GM19324 (cell line): Measurements from ENCODE around the gene ROR2.

Source experiments
- ATAC-seq: cut with Tn5 transposase; IDR thresholded peaks from one replicate; pipeline ENCODE4 v1.9.1; 2021; ENCODE audit warnings: mild to moderate bottlenecking, moderate library complexity; ENCODE audit not compliant: unreplicated experiment, low FRiP score

ROR2 gene

DNA sequence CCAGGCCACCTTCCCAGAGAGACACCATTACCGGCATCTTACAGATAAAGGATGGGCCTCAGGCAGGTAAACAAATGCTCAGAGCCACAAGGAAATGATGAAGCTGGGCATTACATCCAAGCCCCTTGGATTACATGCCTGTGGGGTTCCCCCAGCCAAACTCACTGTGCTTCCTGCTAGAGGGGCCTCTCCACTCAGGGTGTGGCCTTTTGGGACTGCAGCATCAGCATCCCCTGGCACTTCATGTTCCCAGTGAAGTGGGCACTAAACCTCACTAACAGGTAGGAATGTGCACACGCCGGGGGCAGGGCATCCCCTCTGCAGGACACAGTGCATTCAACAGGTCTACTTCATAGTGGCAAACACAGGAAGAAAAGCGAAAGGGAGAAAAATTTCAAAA is 125.9 kb downstream of the ROR2 start:
- ATAC-seq, result no peak

DNA sequence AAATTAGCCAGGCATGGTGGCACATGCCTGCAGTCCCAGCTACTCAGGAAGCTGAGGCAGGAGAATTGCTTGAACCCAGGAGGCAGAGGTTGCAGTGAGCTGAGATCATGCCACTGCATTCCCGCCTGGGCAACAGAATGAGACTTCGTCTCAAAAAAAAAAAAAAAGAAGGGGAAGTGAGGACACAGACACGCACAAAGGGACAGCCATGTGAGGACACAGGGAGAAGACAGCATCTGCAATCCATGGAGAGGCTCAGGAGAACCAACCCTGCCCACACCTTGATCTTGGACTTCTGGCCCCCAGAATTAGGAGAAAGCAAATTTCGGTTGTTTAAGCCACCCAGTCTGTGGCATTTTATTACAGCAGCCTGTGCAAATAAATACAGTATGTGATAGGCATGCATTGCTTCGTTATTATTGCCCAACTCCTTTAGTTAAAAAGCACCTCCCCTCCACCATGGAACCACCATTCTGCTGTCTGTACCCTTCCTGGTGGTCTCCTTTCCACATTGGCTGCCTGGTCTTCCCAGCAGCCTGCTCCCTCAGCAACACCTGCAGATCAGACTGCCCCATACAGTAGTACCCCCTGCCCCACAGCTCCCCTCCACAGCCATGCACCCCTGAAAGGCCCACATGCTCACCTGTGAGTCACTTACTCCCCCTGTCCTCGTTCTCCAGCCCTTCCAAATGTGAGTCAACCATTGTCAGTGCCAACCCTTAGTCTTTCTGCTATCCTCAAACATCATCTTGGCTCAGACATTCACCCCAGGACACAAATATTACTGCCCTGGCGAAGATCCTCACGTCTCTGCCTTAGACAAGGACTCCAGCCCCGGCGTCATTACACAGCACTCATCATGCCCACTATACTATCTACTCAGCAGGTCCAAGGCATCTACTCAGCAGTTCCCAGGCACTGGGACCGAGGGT is 128.8 kb downstream of the ROR2 start:
- no peak for ATAC-seq

DNA sequence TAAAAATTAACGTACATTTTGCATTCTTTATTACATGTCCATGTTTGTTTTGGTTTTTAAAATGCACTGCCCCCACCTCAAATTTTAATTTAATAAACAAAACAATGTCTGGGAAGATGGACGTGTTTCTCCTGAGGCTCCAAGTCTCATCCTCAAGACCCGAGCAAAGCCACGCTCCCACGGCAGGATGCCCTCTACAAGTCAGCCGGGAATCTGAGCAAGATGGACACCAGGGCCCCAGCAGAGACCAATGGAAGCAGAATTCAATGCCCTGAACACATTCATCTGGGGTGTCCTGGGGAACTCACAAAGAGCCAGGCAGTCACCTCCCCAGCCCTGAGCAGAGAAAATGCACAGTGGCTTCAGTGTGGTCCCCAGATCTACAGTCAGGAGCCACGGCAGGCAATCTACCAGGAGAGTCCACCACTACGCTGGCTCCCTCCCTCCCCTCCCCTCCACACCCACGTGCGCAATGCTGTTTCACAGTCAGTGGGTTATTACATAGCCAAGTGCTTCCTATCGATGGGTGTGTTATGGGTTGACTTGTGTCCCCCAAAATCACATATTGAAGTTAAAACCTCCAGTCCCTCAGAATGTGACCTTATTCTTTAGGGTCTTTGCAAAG is 129.8 kb downstream of the ROR2 start:
- ATAC-seq, result no peak

DNA sequence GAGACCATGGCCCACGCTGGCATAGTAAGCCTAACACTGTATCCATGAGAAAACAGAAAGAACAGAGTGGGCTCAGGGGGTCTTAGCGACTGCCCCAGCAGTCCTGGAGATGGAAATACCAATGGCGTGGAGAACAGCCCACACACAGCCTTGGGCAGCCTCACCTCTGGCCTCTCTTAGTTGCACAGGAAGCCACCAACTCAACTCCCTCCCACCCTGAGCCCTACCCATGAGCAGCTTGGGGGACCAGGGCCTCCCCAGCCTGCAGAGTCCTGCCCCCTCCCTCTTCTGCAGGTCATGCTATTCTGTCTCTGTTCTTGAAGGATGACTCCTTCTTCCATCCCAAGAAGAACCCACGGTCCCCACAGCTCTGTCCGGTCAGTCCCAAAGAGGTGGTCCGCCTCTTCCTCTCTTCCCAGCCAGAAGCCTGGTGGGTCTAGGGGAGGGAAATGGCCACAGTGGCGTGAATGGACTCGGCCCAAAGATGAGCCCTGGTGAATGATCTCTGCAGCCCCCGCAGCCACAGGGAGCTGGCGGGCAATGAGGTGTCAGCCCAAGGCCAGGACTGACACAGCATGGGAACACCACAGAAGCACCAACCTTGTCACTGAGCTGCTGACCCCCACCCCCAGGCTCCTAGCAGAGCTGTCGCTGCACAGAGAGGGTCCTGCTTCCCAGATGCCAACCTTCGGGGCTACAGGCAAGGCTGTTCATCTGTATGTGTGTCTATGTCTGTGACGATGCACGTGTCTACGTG is 131.2 kb downstream of the ROR2 start:
- no peak for ATAC-seq

DNA sequence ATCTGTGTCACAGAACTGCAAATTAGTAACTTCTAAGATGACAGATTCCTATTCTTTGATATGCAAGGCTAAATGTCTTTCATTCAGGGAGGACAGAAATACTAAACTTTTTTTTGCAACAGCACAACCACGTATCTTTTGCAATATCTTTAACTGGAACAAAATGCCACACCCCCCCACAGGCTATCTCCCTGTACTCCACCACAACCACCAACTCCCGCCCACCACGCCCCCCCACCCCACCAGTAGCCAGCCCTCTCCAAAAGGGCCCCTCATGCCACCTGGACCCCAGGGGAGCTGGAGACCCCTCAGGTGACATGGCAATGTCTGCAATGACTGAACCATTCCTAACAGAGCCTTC is 131.8 kb downstream of the ROR2 start:
- no peak for ATAC-seq

DNA sequence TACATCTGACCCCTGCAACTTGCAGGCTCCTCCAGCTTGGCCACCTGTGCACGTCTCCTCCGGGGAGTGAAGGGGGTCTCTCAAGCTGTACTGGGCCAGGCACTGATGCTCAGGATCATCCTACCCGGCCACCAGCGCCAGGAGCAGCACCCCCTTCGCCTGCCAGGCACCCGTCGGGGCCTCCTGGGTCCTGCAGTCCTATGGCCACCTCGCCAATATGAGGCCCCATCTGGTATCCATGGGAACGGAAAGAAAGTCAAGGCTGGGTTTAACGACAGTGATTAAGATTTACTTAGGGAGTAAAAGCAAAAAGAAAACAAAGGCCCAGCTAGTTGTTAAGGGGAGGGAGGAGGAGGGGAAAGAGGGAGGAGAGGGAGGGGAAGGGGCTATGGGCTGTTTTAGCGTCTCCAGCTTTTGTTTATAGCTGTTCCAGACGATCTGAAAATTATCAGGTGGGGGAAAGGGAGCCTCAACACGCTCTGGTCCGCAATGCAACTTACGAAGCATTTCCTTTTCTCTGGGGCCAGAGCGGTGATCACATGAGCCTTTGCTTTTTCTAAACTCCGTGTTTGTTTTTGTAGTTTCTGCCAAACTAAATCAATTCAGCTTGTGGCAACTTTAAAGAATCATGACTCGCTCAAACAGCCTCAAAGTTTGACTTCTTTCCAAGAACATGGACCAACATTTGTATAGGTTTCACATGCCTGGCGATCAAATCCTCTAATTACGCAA is 132.4 kb downstream of the ROR2 start:
- ATAC-seq, result no peak

DNA sequence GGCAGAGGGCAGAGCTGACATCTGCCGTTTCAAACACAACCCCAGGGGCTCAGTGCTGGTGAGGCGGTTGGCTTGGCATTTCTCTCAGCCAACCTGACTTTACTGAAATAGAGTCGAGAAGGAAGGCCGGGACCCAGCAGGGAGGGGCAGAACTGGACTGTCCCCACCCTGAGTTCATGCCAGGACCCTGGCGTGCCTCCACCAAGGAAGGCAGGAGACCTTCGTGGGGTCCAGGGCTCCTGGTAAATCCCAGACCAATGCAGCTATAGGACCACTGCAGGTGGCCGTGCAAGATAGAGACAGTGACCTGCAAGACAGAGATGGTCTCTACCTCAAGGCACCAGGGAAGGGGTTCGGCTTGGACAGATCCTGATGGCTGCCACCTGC is 132.9 kb downstream of the ROR2 start:
- no peak for ATAC-seq

DNA sequence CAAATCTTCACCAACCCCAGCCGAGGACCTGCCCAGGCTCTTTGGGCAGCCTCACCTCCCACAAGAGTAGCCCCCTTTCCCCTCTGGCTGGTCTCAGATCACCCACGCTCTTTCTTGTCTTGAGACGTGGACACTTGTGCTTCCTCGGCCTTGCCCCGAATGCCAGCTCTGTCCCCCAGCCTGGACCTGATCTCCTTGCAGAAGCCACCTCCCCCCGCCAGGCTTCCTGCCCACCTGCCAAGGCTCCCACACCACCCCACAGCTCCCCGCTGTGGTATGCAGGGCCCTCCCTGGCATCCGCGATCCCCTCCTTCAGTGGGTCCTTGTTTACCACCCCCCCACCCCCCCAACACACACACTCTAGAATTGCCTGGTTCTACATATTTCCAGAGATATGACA is 133.7 kb downstream of the ROR2 start:
- ATAC-seq, result no peak

DNA sequence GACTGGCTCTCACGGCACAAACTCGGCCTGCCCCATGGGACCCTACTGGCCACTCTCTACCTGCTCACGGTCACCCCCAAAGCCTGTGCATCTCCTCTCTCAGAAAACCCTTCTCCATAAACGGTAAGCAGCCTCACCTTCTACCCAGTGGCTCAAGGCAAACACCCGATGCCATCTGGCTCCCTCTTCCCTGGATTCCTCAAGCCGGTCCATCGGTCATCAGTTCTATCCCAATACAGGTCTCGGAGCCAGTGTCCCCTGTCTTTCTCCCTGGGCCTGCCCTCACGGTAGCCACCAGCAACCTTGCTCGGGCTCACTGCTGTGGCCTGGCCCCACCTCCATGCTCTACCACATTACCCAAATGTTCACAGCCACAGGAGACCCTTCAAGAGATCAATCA is 134.1 kb downstream of the ROR2 start:
- ATAC-seq, result no peak

DNA sequence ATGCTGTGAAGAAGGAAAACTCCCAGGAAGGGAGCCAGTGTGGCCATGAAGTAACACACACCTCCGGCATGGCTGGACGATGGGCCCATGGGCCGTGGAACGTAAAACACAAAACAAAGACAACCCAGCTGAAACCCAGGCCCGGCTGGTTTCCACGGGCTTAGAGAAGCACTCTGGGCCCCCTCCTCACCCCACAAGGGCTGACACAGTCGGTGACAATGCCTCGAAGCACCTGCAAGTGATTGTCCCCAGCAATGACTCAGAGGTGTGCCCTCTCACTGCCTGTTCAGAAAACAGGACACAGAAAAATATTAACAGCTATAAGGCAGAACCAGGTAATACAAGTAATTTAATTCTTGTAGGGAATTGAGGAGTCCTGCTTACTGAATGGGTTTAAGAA is 135.3 kb downstream of the ROR2 start:
- no peak for ATAC-seq

DNA sequence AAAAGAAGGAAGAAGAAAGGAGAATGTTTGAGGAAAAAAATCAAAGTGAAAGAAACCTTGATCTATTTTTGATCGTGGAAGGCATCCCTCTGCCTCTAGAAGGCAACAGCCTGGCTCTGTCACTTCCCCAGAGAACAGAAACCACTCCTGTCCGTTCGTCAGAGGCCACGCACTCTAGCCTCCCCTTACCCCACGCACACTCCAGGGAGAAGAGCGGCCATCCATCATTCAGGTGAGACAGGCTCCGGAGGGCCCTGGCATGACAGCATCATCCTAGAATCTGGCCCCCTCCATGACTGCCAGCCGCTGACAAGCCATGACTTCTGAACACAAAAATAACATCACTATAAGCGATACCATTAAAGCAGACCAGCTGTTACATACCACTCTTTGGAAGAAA is 135.8 kb downstream of the ROR2 start:
- no peak for ATAC-seq

DNA sequence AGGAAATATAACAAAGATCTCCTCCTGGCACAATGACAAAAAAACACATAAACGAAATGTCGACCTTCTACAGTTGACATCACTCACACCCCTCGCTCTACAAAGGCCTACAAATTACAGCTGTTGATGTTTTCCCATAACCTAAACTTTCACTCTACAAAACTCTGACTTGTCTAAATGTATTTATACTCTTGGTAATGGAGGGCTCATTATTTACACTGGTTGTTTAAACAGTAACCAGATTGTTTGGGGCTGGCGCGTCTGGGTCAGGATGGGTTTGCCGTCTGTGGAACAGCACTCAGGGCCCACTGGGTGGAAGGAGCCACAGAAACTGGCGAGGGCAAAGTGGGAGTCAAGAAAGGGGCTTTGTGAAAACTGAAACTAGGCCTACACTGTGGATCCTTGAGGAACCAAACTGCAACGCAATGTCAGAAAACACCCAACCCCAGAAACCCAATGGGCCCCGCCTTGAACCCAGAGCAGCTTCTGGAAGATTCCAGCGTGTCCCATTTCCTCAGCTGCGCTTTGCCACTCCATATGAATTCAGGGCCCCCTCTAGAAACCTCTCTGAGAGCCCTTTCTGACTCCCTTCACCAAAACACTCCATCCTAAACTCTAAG is 136.7 kb downstream of the ROR2 start:
- ATAC-seq, result no peak

DNA sequence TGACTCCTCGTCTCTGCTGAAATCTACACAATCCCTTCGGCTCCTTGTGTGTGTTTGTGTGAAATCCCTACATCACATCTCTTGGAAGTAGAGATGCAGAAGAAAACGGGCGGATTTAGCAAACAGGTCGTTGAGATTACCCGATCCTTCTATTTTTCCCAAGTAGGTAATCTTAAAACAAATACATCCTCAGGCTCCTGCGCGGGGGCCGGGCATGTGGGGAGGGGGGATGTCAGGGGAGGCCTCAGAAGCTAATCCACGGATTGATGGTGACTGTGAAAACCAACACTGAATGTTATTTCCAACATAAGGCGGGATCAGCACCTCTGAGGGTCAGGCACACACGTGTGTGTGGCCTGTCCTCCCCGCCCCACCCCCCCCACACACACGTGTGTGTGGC is 137.8 kb downstream of the ROR2 start:
- ATAC-seq, result no peak

DNA sequence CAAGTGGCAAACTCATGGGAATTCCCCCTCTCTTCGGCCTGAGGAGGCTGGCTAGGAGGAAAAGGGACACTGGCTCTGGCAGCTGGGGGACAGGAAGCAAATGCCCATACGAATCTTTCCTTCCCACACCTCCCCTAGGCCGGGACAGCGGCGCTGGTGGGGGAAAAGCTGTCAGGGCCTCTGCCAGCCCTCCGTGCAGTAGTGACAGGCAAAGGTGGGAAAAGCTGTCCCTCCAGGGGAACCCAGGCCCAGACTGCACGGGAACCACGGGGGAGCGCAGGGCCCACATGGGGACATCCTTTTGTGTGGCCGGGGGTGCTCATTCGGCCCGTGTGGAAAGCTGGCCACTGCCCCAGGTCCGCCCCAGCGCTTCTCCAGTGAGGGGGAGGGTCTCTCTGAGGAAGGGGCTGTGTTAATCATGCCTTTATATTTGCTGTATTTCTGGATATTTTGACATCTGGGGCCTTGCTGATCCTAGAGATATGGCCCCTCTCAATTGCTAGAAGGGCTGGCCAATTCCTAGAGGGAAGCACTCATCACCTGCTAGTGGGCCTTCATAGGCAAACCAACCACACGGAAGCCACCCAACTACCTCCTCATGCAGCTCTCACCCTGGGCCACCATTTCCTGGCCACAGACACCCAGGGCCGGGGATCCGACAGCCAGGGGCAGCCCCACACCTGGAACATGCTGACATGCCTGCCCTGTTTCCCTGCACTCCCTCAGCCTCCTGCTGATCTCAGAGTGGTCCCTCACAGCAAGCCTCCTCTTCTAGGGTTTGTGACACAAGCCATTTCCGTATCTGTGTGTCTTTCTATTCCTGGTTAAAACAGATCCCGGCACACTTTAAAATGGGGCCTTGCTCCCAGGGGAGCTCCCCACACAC is 138.8 kb downstream of the ROR2 start:
- ATAC-seq, result no peak

DNA sequence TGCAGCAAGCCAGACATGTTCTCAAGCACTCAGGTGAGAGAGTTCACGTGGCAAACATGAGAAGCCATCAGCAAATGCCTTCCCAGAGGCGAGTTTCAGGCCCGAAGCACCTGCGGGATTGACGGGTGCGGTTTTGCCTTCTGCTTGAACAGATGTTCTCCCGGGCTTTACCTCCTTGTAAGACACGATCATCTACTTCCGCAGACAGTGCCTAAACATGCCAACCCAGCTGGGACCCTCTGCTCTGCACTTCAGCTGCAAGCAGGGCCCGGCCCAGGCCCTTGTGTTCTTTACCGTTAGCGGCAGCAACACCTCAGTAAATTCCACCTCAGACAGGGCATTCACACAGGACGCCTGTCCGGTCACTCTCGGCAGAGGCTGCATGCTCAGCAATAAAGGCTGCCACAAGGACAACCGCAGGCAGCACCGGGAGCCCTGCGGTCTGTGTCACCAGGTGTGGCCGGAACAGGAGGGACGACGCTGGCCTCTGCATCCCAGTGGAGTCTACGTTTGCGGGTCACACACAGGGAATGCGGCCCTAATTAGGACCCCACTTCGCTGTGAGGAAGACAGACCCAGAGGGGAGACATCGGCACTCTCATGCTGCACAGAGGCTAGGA is 139.6 kb downstream of the ROR2 start:
- no peak for ATAC-seq

DNA sequence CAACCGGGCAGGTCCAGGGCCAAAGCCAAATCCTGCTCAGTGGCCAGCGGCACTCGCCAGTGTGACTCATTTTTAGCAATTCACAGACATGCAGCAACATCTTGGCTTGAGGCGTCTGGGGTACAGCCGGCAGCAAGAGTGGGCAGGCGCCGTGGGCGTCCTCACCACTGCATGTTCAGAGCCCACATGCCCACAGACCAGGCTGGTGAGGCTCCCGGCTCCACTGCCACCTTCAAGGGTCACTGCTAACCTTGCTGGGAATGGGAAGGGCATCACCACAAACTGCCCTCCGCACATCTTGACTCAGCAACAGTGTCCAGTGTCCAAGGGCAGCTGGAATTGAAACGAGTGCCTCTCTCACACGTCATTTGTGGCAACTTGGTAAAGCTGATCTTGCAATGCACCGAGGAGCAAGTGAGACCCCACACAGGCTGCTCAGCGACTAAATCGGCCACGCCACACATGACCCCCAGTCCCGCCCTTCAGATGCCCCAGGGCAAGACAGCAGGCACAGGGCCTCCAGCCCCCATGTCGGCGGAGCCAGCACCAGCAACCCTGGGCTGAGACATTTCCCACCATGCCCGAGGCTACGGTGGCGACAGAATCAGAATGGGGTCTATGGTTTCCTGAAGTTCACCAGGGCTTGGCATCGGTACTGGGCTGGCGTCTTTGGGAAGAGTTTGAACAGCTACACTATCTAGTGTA is 140.3 kb downstream of the ROR2 start:
- no peak for ATAC-seq

DNA sequence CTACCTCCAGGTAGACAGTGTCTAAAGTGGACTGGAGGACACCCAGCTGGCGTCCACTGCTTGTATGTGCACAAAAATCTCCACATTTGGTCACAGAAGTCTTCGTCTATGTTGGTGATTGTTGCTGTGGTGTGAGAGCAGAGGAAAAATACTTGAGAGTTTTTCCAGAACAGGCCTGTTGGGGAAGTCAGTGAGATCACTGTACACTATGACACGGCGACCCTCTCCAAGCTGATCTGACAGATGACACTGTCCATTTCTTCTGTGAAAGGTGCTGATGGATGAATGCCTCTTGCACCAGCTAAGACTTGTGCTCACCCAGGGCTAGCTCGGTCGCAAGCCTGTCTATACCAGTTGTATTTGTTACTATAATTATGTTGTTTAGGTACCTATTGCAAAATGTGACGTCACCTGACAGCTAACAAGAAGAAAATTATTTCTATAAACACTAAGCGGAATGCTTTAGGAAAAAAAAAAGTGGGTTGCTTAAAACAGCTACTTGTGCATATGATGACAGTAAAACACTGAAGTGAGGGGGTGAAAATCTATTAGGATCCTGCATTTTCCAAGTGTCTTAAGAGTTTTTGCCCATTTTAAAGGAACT is 142.3 kb downstream of the ROR2 start:
- no peak for ATAC-seq

DNA sequence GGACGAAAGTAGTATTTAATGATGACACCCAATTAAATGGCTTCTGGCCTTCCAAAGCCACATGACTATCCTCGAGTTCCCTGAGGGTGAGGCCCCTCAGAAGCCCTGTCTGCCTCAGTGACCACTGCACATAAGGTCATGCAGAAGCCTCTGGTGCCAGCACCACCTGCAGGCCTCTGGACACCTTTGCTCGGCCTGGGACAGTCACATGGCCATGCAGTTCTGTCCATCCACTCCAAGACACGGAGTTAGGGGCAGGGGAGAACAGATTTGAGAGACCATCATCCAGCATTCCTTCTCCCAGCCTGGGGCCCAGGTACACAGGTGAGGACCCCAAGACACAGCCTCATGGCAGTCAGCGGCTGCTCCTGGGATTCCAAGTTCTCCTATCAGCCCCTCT is 145.0 kb downstream of the ROR2 start:
- no peak for ATAC-seq
